ENCODE data around the gene TNPO1. TPM values are rescaled to one million over a fixed set of nuclear protein-coding genes. Genes with fewer than 3 reads are reported as not detected.

Gene TNPO1
- polyA plus RNA-seq, 1 donor from 2014 or later, result 103 TPM

DNA sequence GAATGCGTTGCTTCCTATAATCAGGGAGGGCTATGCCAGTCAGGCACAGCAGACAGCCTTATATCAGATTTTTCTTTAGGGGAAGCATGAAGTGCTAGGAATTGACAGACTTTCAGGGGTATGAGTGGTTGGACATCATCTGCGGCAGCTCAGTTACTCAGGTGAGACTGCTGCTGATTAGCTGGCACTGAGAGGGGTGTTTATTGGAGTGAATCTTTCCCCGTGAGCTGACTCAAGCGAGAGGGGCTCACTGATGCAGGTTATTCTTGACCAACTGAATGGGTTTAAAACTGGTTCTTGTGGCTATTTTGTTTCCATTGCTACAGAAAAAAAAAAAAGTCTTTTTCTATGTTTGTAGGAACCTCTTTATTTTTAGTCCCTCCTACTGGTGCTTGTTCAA, 46.2 kb upstream of the TNPO1 start:
- Histone ChIP-seq H3K36me3 (ENCODE audit: insufficient read depth, low read length) (no peaks in the 10 kb centered on the region), H3K9me2 (ENCODE audit: insufficient read depth, low read length) (no peaks in the 10 kb centered on the region)

DNA sequence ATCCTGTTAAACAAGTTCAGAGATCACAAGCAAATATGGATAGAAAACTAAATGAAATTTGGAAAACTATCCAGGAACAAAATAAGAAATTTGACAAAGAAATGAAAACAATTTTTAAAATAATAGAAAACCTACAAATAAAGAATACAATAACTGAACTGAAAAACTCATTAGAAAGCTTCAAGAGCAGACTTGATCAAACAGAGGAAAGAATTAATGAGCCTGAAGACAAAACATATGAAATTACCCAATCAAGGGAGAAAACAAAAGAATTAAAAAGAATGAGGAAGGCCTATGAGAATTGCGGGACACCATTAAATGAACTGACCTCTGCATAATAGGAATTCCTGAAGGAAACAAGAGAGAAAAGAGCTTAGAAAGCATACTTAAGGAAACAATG, 39.8 kb upstream of the TNPO1 start:
- no peak overlapping the region for H3K4me3 ChIP-seq (ENCODE audit: low read length)
- no peaks in the 10 kb centered on the region for H4K20me1 ChIP-seq (ENCODE audit: insufficient read depth)
- no peaks in the 10 kb centered on the region for H3F3A ChIP-seq (ENCODE audit: insufficient read depth, low read length, poor library complexity, severe bottlenecking)
- no peaks in the 10 kb centered on the region for H3K79me2 ChIP-seq (replicated peaks; ENCODE audit: insufficient read depth, low read length)
- TF ChIP-seq POLR2AphosphoS5 (IDR thresholded peaks at IDR 0.05) (no peak), EZH2 (IDR thresholded peaks at IDR 0.05; ENCODE audit: borderline replicate concordance, insufficient read depth, low read length, poor library complexity, severe bottlenecking) (no peak), RAD21 (conservative IDR thresholded peaks at IDR 0.05) (no peak), CTCF (IDR thresholded peaks at IDR 0.05; ENCODE audit: poor library complexity, severe bottlenecking) (no peak), EP300 (conservative IDR thresholded peaks at IDR 0.05; ENCODE audit: poor library complexity, severe bottlenecking) (no peak), MXI1 (conservative IDR thresholded peaks at IDR 0.05; ENCODE audit: poor library complexity, severe bottlenecking) (no peak), SMC3 (conservative IDR thresholded peaks at IDR 0.05; ENCODE audit: poor library complexity) (no peak), TAF1 (IDR thresholded peaks at IDR 0.05; ENCODE audit: low read depth) (no peak)
- TF ChIP-seq, protein P1, sequence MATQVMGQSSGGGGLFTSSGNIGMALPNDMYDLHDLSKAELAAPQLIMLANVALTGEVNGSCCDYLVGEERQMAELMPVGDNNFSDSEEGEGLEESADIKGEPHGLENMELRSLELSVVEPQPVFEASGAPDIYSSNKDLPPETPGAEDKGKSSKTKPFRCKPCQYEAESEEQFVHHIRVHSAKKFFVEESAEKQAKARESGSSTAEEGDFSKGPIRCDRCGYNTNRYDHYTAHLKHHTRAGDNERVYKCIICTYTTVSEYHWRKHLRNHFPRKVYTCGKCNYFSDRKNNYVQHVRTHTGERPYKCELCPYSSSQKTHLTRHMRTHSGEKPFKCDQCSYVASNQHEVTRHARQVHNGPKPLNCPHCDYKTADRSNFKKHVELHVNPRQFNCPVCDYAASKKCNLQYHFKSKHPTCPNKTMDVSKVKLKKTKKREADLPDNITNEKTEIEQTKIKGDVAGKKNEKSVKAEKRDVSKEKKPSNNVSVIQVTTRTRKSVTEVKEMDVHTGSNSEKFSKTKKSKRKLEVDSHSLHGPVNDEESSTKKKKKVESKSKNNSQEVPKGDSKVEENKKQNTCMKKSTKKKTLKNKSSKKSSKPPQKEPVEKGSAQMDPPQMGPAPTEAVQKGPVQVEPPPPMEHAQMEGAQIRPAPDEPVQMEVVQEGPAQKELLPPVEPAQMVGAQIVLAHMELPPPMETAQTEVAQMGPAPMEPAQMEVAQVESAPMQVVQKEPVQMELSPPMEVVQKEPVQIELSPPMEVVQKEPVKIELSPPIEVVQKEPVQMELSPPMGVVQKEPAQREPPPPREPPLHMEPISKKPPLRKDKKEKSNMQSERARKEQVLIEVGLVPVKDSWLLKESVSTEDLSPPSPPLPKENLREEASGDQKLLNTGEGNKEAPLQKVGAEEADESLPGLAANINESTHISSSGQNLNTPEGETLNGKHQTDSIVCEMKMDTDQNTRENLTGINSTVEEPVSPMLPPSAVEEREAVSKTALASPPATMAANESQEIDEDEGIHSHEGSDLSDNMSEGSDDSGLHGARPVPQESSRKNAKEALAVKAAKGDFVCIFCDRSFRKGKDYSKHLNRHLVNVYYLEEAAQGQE (IDR thresholded peaks at IDR 0.05; ENCODE audit: borderline replicate concordance), result no peak
- no peak overlapping the region for H3K4me2 ChIP-seq (ENCODE audit: low read length)
- H3K9me3 ChIP-seq (ENCODE audit: low read length), result peaks cover 5% of the 10 kb centered on the region
- no peak overlapping the region for H3K9ac ChIP-seq (ENCODE audit: low read length)
- H2AFZ ChIP-seq (ENCODE audit: low read depth, low read length), result no peak overlapping the region
- no peaks in the 10 kb centered on the region for H3K27me3 ChIP-seq (ENCODE audit: insufficient read depth, low read depth, low read length)
- H3K36me3 ChIP-seq (ENCODE audit: insufficient read depth, low read length), result no peaks in the 10 kb centered on the region
- H3K27ac ChIP-seq (ENCODE audit: low read length), result no peak overlapping the region
- no peaks in the 10 kb centered on the region for H3K9me2 ChIP-seq (ENCODE audit: insufficient read depth, low read length)

More for the DNA sequence above, 46.2 kb upstream of the TNPO1 start:
- Histone ChIP-seq H3K79me2 (replicated peaks; ENCODE audit: insufficient read depth, low read length) (no peaks in the 10 kb centered on the region), H3K4me3 (ENCODE audit: low read length) (no peak overlapping the region), H3K27me3 (ENCODE audit: insufficient read depth, low read depth, low read length) (no peaks in the 10 kb centered on the region), H3F3A (ENCODE audit: insufficient read depth, low read length, poor library complexity, severe bottlenecking) (no peaks in the 10 kb centered on the region), H2AFZ (ENCODE audit: low read depth, low read length) (no peak overlapping the region), H4K20me1 (ENCODE audit: insufficient read depth) (no peaks in the 10 kb centered on the region), H3K27ac (ENCODE audit: low read length) (no peak overlapping the region), H3K9ac (ENCODE audit: low read length) (no peak overlapping the region), H3K4me2 (ENCODE audit: low read length) (no peak overlapping the region), H3K9me3 (ENCODE audit: low read length) (no peaks in the 10 kb centered on the region)
- TF ChIP-seq MXI1 (conservative IDR thresholded peaks at IDR 0.05; ENCODE audit: poor library complexity, severe bottlenecking) (no peak), POLR2AphosphoS5 (IDR thresholded peaks at IDR 0.05) (no peak), SMC3 (conservative IDR thresholded peaks at IDR 0.05; ENCODE audit: poor library complexity) (no peak), RAD21 (conservative IDR thresholded peaks at IDR 0.05) (no peak), EP300 (conservative IDR thresholded peaks at IDR 0.05; ENCODE audit: poor library complexity, severe bottlenecking) (no peak), EZH2 (IDR thresholded peaks at IDR 0.05; ENCODE audit: borderline replicate concordance, insufficient read depth, low read length, poor library complexity, severe bottlenecking) (no peak), CTCF (IDR thresholded peaks at IDR 0.05; ENCODE audit: poor library complexity, severe bottlenecking) (no peak)
- TF ChIP-seq, protein P1 (IDR thresholded peaks at IDR 0.05; ENCODE audit: borderline replicate concordance), result no peak
